ENCODE data around the gene C1orf226.

- TF ChIP-seq POLR2A (IDR thresholded peaks at IDR 0.05; ENCODE audit: low read length) = no peak
- no peak for TF ChIP-seq RFX5 (IDR thresholded peaks at IDR 0.05)
- TF ChIP-seq CTCF (IDR thresholded peaks at IDR 0.05) = no peak
- TF ChIP-seq CBX8 (IDR thresholded peaks at IDR 0.05) = no peak
- TF ChIP-seq HOXA7 (CRISPR knock-in tag; IDR thresholded peaks at IDR 0.05) = no peak
These were observed 3.2 kb downstream of the C1orf226 start for GRCh38 chr1:162384601-162385279.
